Activated CD4-positive, CD25-positive, alpha-beta regulatory T cell (primary cell): ENCODE measurements around the gene PACS2.

Experiments used
- DNase-seq, 4 experiments: peaks; one replicate each; lab custom pipeline; 2025; lab: John Stamatoyannopoulos, UW

PACS2 gene

DNA sequence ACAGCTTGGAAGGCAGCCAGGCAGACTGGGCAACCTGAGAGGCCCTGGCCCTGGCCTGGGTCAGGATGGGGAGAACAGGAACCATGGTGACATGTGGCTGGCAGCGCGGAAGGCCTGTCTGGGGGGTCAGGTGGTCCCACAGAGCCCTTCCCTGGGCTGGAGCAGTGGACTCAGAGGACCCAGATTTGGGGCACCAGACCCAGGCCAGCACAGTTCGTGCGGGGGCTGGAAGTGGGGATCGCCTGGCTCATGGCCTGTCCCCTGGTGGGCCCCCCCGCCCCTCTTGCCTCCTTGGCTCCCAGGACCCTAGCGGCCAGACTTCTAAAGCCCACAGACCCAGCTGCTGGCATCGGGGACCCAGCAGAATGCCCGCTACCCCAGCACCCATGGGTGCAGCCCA, 126.4 kb downstream of the PACS2 start:
- DNase-seq: no peak

DNA sequence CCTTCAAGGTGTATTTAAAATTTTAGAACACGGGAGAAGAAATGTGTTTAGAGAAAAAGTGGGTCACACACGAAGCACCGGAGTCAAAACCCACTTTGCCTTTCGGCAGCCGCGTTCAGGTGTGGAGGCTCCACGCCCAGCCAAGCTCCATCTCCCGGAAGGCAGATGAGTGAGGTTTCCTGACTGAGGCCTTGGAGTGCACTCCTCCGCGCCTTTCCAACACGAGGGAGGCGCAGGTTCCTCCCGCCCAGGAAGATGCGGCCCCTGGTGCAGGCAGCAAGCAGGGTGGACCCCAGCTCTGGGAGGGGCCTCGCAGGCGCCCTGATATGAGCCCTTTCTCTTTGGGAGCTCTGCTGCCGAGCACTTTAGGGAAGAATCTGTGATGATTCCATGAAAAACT, 127.6 kb downstream of the PACS2 start:
- DNase-seq: no peak

- no peak for DNase-seq
Measured at GRCh38 chr14:105442834-105443233, 128.3 kb downstream of the PACS2 start.

DNA sequence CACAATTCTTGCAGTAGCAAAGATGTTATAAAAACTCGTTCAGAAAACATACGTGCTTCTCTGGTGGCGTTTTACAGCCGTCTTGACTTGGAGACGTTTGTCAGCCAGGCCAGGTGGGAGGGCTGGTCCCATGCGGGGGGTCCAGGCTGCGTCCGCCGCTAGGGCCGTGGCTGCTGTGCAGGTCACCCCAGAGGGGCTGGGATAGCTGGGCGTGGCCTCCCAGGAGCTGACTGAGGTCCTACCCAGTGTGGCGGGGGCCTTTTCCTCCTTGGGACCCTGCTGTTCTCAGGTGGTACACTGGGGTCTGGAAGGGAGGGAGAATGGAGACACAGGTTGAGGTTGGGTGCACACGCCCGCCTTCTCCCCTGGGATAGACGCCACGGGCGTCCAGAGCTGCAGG, 130.3 kb downstream of the PACS2 start:
- no peak for DNase-seq

GRCh38 chr14:105445290-105445689, 130.7 kb downstream of the PACS2 start:
- no peak for DNase-seq

- no peak for DNase-seq
Measured at GRCh38 chr14:105445901-105446845, 131.6 kb downstream of the PACS2 start.

- DNase-seq: no peak
Measured at GRCh38 chr14:105446971-105447370, 132.4 kb downstream of the PACS2 start.
